H9 (cell line): ENCODE data around the gene BDNF. TPM values are rescaled to one million over a fixed set of nuclear protein-coding genes. Genes with fewer than 3 reads are reported as not detected.

ENCODE experiments used
- DNase-seq: peaks from one replicate; pipeline ENCODE4 v3.0.0-alpha.2; 2017
- H2AFZ ChIP-seq: one replicate; pipeline ENCODE4 v1.6.1; 2013; ENCODE audit warnings: mild to moderate bottlenecking, low read length, control low read depth, moderate library complexity
- H2AK5ac ChIP-seq: 2 replicates; pipeline ENCODE4 v1.6.1; 2013; ENCODE audit warnings: low read length, control low read depth, mixed read lengths; ENCODE audit not compliant: insufficient read length
- H2BK120ac ChIP-seq: one replicate; pipeline ENCODE4 v1.6.1; 2013; ENCODE audit warnings: low read depth, mild to moderate bottlenecking, low read length, control low read depth, inconsistent platforms; ENCODE audit not compliant: poor library complexity, severe bottlenecking
- H2BK12ac ChIP-seq: 2 replicates; pipeline ENCODE4 v1.6.1; 2013; ENCODE audit warnings: low read length, control low read depth, mixed read lengths, low read depth; ENCODE audit not compliant: insufficient read length
- H2BK15ac ChIP-seq: 2 replicates; pipeline ENCODE4 v1.6.1; 2013; ENCODE audit warnings: low read depth, low read length, control low read depth
- H2BK20ac ChIP-seq: one replicate; pipeline ENCODE4 v1.6.1; 2013; ENCODE audit warnings: low read depth, mild to moderate bottlenecking, low read length, control low read depth, inconsistent platforms; ENCODE audit not compliant: poor library complexity, severe bottlenecking
- H2BK5ac ChIP-seq: 2 replicates; pipeline ENCODE4 v1.6.1; 2013; ENCODE audit warnings: low read length, control low read depth, mixed read lengths; ENCODE audit not compliant: insufficient read length
- H3K14ac ChIP-seq: 2 replicates; pipeline ENCODE4 v1.6.1; 2013; ENCODE audit warnings: low read length, control low read depth; ENCODE audit not compliant: insufficient read depth
- H3K18ac ChIP-seq: 2 replicates; pipeline ENCODE4 v1.6.1; 2013; ENCODE audit warnings: low read depth, mild to moderate bottlenecking, mixed read lengths, low read length, control low read depth; ENCODE audit not compliant: insufficient read length
- H3K23ac ChIP-seq: 2 replicates; pipeline ENCODE4 v1.6.1; 2013; ENCODE audit warnings: low read length, control low read depth, mixed read lengths, low read depth; ENCODE audit not compliant: insufficient read length
- H3K23me2 ChIP-seq: 2 replicates; pipeline ENCODE4 v1.6.1; 2013; ENCODE audit warnings: low read depth, mild to moderate bottlenecking, mixed read lengths, low read length, control low read depth; ENCODE audit not compliant: insufficient read length, poor library complexity, severe bottlenecking
- H3K27ac ChIP-seq: 2 replicates; pipeline ENCODE4 v1.5.1; 2013; ENCODE audit warnings: low read length, control low read depth, mixed read lengths, low read depth; ENCODE audit not compliant: insufficient read length
- H3K27me3 ChIP-seq: 2 replicates; pipeline ENCODE4 v1.6.1; 2013; ENCODE audit warnings: low read length, control low read depth, inconsistent platforms; ENCODE audit not compliant: insufficient read depth
- H3K4ac ChIP-seq: 2 replicates; pipeline ENCODE4 v1.6.1; 2013; ENCODE audit warnings: low read depth, mild to moderate bottlenecking, control low read depth, inconsistent platforms, low read length, moderate library complexity
- H3K4me1 ChIP-seq: 2 replicates; pipeline ENCODE4 v1.6.1; 2013; ENCODE audit warnings: low read length, control low read depth, inconsistent platforms; ENCODE audit not compliant: insufficient read depth
- H3K4me2 ChIP-seq: 2 replicates; pipeline ENCODE4 v1.6.1; 2013; ENCODE audit warnings: low read length, control low read depth, mixed read lengths; ENCODE audit not compliant: insufficient read length, insufficient read depth
- H3K56ac ChIP-seq: 2 replicates; pipeline ENCODE4 v1.6.1; 2013; ENCODE audit warnings: low read depth, mild to moderate bottlenecking, mixed read lengths, low read length, control low read depth; ENCODE audit not compliant: insufficient read length
- H3K79me1 ChIP-seq: 2 replicates; pipeline ENCODE4 v1.6.1; 2013; ENCODE audit warnings: low read depth, mild to moderate bottlenecking, moderate library complexity, low read length, control low read depth, inconsistent platforms; ENCODE audit not compliant: insufficient read depth, poor library complexity, severe bottlenecking
- H3K79me2 ChIP-seq: 2 replicates; pipeline ENCODE4 v1.6.1; 2013; ENCODE audit warnings: low read length, control low read depth, inconsistent platforms; ENCODE audit not compliant: insufficient read depth
- H3K9ac ChIP-seq: 2 replicates; pipeline ENCODE4 v1.6.1; 2013; ENCODE audit warnings: low read length, control low read depth, mixed read lengths; ENCODE audit not compliant: insufficient read length; ENCODE audit errors: extremely low read depth
- H3K9me3 ChIP-seq: one replicate; pipeline ENCODE4 v1.6.1; 2013; ENCODE audit warnings: low read depth, low read length, inconsistent platforms; ENCODE audit not compliant: control insufficient read depth
- H3T11ph ChIP-seq: one replicate; pipeline ENCODE4 v1.6.1; 2013; ENCODE audit warnings: mild to moderate bottlenecking, low read length, control low read depth, inconsistent platforms
- H4K20me1 ChIP-seq: one replicate; pipeline ENCODE4 v1.6.1; 2013; ENCODE audit not compliant: control insufficient read depth, insufficient read length, insufficient read depth
- H4K5ac ChIP-seq: 2 replicates; pipeline ENCODE4 v1.6.1; 2013; ENCODE audit warnings: low read depth, mild to moderate bottlenecking, mixed read lengths, low read length, control low read depth; ENCODE audit not compliant: insufficient read length
- H4K8ac ChIP-seq: replicated peaks from 2 replicates; pipeline ENCODE4 v1.6.1; 2013; ENCODE audit warnings: low read length, control low read depth, mixed read lengths, low read depth; ENCODE audit not compliant: insufficient read length
- H4K91ac ChIP-seq: 2 replicates; pipeline ENCODE4 v1.6.1; 2013; ENCODE audit warnings: low read depth, mild to moderate bottlenecking, moderate library complexity, mixed read lengths, low read length, control low read depth; ENCODE audit not compliant: insufficient read length
- H3K27ac Mint-ChIP-seq, 3 experiments: 2 replicates in 2 of 3; 3 replicates in 1 of 3; pipeline ENCODE4 v1.8.0; 2020 to 2021; ENCODE audit warnings: mixed read lengths in 3 of 3, mild to moderate bottlenecking in 1 of 3, moderate library complexity in 1 of 3
- H3K27me3 Mint-ChIP-seq: 2 replicates; pipeline ENCODE4 v1.8.0; 2021; ENCODE audit warnings: low read depth, mild to moderate bottlenecking, moderate library complexity, mixed read lengths
- H3K36me3 Mint-ChIP-seq, 3 experiments: 2 replicates in 2 of 3; 3 replicates in 1 of 3; pipeline ENCODE4 v1.8.0; 2020 to 2021; ENCODE audit warnings: low read depth in 3 of 3, mixed read lengths in 3 of 3; ENCODE audit not compliant: insufficient read depth in 1 of 3
- H3K4me1 Mint-ChIP-seq, 2 experiments: 2 replicates each; pipeline ENCODE4 v1.8.0; 2020; ENCODE audit warnings: mixed read lengths in 2 of 2
- H3K4me3 Mint-ChIP-seq, 2 experiments: 2 replicates in 1 of 2; 3 replicates in 1 of 2; pipeline ENCODE4 v1.8.0; 2020 to 2021; ENCODE audit warnings: mild to moderate bottlenecking in 2 of 2, mixed read lengths in 2 of 2, moderate library complexity in 1 of 2
- H3K9me3 Mint-ChIP-seq, 2 experiments: 2 replicates in 1 of 2; 3 replicates in 1 of 2; pipeline ENCODE4 v1.8.0; 2020; ENCODE audit warnings: mild to moderate bottlenecking in 2 of 2, mixed read lengths in 2 of 2, moderate library complexity in 1 of 2
- WGBS: extraction: QIAGEN DNeasy Blood & Tissue Kit; methylation state at CpG from one replicate; pipeline ENCODE4 v1.1.7; 2013; ENCODE audit warnings: missing lambda C conversion rate, low lambda C conversion rate, mixed read lengths; ENCODE audit not compliant: insufficient read length; ENCODE audit errors: extremely low coverage; 5-methylcytosine and 5-hydroxymethylcytosine counted together
- total RNA-seq: library from RNA; stranded (reverse); gene quantifications from 2 replicates; pipeline ENCODE4 v1.2.1, GENCODE V29; 2021
- TF ChIP-seq, protein P1 (sequence below): fragments of 200-600 bp; sonication (generic); conservative IDR thresholded peaks from 3 replicates; pipeline ENCODE4 v1.8.0; 2021; ENCODE audit warnings: antibody characterized with exemption, mild to moderate bottlenecking

Gene BDNF
- total RNA-seq, 1 experiment from 2014 or later = 2.7 TPM

DNA sequence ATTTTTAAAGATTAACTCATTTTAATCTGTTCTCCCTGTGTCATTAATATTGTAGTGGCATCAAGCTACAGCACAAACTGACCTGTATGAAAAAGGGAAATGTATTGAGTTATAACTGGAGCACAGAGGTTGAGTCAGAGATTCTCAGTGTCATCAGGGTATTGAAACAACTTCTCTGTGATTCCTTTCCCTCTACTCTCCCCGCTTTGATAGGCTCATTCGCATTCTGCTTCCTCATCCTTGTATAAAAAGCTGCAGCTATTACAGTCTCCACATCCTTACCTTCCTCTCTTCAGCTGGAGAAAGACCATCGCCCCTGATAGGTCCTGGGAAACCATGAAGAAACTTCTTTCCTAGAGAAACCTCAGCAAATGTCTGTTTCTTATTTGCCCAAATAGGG lies 90.0 kb downstream of the BDNF start:
- H4K91ac ChIP-seq = no peak overlapping the region
- no peak overlapping the region for H3K4ac ChIP-seq
- no peak overlapping the region for H3K9ac ChIP-seq
- H3K4me2 ChIP-seq = no peak overlapping the region
- no peak overlapping the region for H3T11ph ChIP-seq
- H3K79me2 ChIP-seq = no peaks in the 10 kb centered on the region
- H2AFZ ChIP-seq = no peak overlapping the region
- no peaks in the 10 kb centered on the region for H3K23me2 ChIP-seq
- no peak overlapping the region for H3K14ac ChIP-seq
- no peaks in the 10 kb centered on the region for H3K27me3 ChIP-seq
- H2BK15ac ChIP-seq = no peak overlapping the region
- H3K4me1 Mint-ChIP-seq = peaks cover 5 to 10% of the 10 kb centered on the region in 2 experiments
- no peaks in the 10 kb centered on the region for H3K36me3 Mint-ChIP-seq
- H2BK5ac ChIP-seq = no peak overlapping the region
- TF ChIP-seq, protein P1, sequence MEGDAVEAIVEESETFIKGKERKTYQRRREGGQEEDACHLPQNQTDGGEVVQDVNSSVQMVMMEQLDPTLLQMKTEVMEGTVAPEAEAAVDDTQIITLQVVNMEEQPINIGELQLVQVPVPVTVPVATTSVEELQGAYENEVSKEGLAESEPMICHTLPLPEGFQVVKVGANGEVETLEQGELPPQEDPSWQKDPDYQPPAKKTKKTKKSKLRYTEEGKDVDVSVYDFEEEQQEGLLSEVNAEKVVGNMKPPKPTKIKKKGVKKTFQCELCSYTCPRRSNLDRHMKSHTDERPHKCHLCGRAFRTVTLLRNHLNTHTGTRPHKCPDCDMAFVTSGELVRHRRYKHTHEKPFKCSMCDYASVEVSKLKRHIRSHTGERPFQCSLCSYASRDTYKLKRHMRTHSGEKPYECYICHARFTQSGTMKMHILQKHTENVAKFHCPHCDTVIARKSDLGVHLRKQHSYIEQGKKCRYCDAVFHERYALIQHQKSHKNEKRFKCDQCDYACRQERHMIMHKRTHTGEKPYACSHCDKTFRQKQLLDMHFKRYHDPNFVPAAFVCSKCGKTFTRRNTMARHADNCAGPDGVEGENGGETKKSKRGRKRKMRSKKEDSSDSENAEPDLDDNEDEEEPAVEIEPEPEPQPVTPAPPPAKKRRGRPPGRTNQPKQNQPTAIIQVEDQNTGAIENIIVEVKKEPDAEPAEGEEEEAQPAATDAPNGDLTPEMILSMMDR = no peak
- H3K18ac ChIP-seq = no peak overlapping the region
- no peak for DNase-seq
- H2BK12ac ChIP-seq = no peak overlapping the region
- H4K5ac ChIP-seq = no peak overlapping the region
- H3K9me3 Mint-ChIP-seq = no peaks in the 10 kb centered on the region
- WGBS = no CpG with 5 or more reads among the region's 3 CpGs
- H3K9me3 ChIP-seq = no peaks in the 10 kb centered on the region
- H3K27ac ChIP-seq = no peak overlapping the region
- H3K56ac ChIP-seq = no peak overlapping the region
- no peaks in the 10 kb centered on the region for H3K4me1 ChIP-seq
- H2BK20ac ChIP-seq = no peak overlapping the region
- H4K8ac ChIP-seq = no peak overlapping the region
- no peak overlapping the region for H3K23ac ChIP-seq
- no peak overlapping the region for H2BK120ac ChIP-seq
- H4K20me1 ChIP-seq = no peaks in the 10 kb centered on the region
- H3K79me1 ChIP-seq = no peaks in the 10 kb centered on the region
- no peak overlapping the region for H3K27ac Mint-ChIP-seq
- peaks cover 33% of the 10 kb centered on the region for H3K27me3 Mint-ChIP-seq
- H3K4me3 Mint-ChIP-seq = no peak overlapping the region
- no peak overlapping the region for H2AK5ac ChIP-seq
